DMS 273 (cell line): Measurements from ENCODE around the gene MYG1.
A peak's percentile ranks its signal among the peaks of the same experiment; 100 is the strongest.

Experiments
- DNase-seq: peaks from one replicate; lab custom pipeline; 2025; ENCODE audit not compliant: unreplicated experiment; lab: John Stamatoyannopoulos, UW

MYG1 gene, protein sequence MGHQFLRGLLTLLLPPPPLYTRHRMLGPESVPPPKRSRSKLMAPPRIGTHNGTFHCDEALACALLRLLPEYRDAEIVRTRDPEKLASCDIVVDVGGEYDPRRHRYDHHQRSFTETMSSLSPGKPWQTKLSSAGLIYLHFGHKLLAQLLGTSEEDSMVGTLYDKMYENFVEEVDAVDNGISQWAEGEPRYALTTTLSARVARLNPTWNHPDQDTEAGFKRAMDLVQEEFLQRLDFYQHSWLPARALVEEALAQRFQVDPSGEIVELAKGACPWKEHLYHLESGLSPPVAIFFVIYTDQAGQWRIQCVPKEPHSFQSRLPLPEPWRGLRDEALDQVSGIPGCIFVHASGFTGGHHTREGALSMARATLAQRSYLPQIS

DNA sequence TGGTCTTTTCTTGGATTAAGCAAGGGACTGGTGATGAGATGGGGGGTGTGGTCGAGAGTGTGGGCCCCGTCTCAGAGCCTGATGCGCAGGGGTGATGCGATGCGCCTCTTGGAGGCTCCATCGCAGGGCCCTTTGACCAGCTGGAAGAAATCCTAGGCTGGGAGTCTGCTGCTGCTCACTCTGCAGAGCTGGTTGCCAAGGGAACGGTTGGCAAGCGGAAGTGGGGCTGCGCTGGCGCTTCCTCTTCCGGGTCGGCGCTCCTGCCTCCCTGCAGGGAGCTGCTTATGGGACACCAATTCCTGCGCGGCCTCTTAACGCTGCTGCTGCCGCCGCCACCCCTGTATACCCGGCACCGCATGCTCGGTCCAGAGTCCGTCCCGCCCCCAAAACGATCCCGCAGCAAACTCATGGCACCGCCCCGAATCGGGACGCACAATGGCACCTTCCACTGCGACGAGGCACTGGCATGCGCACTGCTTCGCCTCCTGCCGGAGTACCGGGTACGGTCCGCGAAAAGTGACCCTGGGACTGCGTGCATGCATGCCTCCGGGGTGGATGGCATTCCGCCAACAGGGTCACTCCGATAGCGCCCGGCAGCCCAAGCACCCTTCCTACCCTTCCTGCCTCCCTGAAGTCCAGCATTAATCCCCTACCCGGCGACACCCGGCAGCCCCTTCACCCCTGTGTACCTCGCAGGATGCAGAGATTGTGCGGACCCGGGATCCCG, at the start of gene MYG1:
Gene MYG1 (plus strand): TSS at position 242 of the 727 bp plus-strand sequence. CDS start 43 bp downstream, at position 285.
- DNase-seq = peak; percentile 94

DNA sequence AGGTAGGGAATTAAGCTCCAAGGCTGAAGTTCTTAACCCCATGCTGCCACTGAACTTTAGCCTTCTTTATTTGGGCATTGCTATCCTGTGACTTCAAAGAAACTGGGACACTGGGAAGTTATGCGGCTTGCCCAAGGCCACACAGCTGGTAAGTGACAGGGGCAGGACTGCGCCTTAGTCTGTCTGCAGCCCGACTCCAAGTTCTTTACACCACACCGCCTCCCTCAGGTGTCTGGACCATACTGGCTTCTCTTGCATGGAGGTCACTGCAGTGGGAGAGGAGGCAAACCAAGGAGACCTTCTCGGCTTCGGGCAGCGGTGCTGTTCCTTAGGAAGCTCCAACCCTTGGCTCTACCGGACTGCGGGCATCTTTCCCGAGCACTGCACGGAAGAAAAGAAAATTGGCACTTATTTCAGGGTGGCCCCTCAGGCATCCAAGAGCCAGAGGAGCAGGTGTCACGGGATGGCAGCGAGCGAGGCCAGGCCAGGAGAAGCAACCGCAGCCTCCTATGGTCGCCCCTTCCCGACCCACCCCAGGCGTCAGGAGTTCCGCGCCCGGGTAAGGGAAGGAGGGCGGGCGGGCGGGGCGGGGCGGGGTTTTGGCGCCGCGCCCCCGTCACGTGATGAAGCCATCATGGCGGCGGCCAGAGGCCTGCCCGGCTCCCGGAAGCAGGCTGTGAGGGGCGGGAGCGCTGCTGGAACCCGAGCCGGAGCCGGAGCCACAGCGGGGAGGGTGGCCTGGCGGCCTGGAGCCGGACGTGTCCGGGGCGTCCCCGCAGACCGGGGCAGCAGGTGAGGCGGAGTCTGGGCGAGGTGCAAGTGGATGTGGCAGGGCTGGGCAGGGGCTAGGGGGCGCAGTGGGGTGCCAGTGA, 47.8 kb upstream of the MYG1 start:
- DNase-seq = peak; percentile 88

DNA sequence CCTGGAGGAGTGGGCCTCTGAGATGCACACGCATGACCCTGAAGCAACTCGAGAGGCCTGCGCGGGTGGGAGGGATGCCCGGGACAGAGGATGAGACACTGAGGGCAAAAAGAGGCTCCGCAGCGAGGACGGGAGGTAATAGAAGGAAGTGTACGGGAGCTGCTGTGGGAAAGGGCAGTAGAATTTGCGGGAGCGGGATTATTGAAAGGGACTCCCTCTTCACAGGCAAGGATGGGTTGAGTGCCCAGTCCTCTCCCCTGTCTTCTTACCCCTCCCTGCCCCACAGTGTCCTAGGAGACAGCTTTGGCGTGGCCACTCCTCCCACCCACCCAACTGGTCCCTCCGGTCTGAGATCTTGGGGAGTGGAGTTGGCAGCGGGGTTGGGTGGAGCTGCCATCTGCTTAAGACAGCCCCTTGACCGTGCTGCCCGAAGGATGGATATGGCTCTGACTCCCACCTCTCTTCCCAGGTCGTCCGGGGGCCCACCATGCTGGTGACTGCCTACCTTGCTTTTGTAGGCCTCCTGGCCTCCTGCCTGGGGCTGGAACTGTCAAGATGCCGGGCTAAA, 47.1 kb upstream of the MYG1 start:
- peak; percentile 65 for DNase-seq

DNA sequence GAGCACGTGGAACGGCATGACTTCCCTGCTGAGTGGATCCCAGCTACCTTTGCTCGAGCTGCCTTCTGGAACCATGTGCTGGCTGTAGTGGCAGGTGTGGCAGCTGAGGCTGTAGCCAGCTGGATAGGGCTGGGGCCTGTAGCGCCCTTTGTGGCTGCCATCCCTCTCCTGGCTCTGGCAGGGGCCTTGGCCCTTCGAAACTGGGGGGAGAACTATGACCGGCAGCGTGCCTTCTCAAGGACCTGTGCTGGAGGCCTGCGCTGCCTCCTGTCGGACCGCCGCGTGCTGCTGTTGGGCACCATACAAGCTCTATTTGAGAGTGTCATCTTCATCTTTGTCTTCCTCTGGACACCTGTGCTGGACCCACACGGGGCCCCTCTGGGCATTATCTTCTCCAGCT, 46.2 kb upstream of the MYG1 start:
- DNase-seq = no peak

DNA sequence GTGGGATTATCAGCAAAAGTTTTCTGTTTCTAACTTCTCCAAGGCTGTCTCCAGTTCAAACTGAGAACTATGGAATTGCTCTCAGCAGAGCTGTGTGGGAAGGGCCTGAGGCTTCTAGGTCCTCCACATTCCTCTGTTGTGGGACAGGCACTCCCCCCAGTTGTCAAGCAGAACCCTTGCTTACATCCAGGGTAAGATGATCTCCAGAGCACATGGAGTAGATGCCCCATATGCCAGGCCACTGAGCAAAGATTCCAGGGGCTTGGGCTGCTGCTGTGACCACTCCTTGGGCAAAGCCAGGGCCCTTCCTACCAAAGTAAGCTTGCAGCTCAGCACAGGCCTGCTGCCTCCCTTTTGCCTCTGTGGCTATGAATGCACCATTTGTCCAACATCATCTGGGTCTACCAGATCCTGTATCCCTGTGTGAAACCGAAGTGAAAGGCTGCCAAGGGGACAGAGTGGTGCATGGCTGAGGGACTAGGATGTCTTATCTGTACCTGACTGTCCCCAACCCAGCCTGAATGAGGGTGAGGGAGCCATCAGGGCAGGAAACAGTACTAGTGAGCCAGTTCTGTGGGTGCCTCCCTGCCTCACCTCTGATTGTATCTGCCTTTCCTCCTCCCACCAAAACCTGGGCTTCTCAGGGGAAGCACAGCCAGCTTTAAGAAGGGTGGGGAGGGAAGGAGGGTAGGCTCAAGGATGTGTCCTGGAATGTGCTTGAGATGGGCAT, 44.5 kb upstream of the MYG1 start:
- DNase-seq = no peak

DNA sequence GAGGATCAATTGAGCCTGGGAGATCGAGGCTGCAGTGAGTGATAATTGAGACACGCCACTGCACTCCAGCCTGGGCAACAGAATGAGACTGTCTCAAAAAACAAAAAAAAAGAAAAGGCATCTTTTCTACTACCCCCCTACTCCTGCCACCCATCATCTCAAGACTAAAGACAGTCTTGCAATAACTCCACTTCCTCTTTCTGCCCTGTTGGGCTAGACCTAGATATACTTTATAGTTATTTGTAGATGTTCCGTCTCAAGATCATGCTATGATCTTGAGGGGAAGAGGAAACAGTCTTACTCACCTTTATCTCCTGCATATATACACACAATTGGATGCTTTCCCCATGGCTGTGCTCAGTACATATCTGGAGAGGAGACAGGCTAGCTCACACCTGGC, 43.5 kb upstream of the MYG1 start:
- DNase-seq = no peak

DNA sequence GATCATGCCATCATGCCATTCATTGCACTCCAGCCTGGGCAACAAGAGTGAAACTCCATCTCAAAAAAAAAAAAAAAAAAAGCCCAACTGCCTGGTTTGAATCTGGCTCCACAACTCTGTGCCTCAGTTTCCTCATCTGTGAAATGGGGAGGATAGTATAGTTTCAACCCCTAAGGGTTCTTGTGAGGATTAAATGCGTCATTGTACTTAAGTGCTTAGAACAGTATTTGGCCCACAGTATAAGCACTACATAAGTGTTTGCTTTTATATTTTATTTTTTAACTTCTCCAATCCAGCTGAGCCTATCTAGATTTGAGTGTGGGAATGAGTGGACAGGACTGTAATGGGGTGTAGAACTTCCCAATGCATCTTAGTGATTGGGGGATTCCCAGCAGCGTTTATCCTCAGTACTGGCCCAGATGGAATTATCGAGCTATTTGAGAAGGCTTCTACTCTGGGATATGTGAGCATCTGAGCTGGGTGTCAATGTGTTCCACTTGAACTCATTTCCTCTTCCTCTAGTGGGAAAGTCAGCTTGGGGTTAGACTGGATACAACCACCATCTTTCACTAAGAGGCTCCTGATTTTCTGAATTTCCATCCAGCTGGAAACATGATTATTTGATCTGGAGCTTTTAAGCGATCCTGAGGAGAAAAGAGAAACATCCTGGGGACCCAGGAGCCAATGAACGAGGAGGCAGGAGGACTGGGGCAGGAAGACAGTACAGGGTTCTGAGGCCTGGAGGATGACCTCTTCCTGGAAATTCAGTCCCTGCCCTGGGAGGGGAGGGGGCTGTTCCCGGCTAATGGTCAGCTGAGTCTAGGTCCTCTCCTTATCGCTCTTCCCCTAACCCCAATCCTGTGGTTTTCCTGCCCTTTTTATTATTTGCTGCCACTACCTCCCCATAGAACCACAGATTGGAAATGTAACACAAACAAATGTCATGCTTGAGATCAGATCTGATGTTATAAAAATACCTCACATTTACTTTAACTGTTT, 40.7 kb upstream of the MYG1 start:
- no peak for DNase-seq

DNA sequence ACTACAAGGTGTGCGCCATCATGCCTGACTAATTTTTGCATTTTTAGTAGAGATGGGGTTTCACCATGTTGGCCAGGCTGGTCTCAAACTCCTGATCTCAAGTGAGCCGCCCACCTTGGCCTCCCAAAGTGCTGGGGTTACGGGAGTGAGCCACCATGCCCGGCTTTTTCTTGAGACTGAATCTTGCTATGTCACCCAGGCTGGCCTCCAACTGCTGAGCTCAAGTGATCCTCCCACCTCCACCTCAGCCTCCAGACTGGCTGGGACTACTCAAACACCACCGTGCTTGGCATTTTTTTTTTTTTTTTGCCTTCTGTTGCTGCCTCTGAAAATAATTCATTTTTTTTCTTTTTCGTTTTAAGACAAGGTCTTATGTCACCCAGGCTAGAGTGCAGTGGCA, 39.6 kb upstream of the MYG1 start:
- no peak for DNase-seq

DNA sequence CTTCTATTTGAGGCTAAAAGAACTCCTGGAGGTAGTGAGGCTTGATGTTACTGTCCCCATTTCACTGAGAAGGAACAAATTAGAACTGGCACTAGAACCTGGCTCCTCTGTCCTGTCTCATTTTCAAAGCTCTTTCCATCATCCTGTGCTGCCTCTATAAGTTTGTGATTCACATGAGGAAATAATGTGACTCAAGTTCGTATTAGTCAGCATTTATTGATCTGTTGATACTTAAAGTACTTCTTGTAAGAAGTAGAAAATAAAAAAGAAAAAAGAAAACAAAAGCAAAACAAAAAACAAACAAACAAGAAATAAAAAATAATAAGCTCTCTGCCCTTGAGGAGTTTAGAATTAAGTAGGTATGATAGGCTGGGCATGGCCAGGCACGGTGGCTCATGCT, 33.7 kb upstream of the MYG1 start:
- DNase-seq = no peak

DNA sequence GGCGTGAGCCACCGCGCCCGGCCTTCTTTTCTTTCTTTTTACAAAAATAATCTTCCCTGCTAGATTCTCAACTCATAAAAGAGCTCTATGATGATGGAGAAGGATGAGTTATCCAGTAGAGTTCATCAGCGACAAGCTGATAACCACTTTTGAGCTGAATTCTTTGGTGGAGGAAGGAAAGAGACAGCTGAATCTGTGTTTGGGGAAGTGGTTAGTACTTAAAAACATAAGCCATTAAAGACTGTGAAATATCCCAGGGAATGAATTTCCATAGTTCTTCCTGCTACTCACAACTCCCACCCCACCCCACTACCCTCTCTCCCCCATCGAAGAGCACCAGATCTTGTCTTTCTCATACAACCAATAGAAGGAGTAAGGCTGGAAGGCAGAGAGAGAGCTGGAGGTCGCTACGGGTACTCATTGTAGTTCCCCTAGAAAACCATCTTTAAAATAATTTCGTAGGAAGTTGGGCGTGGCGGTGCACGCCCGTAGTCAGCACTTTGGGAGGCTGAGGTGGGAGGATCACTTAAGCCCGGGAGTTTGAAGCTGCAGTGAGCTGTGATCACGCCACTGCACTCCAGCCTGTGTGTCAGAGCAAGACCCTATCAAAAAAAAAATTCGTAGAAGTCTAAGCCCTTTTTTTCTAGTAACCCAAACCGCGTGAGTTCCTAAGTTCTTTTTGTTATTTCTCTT, 32.0 kb upstream of the MYG1 start:
- DNase-seq = no peak

DNA sequence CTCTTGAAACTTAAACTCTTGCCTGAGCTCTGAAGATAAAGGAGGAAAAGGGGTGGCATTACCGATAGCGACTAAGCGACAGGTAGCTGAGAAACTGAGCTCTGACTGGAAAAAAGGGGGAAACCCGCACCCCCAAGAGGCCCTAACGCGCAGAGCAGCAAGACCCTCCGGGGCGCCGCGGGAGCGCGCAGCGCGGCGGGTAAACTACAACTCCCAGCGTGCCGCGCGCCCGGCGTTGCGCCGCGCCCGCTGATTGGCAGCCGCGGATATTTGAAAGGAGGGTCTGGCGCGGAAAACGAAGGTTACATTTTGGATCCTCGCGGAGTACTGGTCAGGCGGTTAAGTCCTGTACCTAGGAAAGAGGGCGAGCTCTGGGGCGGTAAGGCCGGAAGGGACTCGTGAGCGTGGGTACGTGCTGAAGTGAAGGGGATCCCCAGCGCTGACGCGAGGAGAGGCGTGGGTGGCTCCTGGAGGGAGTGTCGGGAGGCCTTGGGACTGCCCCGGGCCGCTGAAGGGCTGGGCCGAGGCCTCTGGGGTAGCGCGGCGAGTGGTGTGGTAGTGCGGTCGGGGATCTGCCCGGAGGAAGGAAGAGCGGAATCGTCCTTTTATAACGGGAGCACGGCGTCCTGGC, 31.4 kb upstream of the MYG1 start, which contains the start of gene ESPL1:
Gene ESPL1 (plus strand): TSS at position 301 of the 631 bp plus-strand sequence. CDS start 468 bp downstream, outside the sequence.
- DNase-seq = peak; percentile 90

DNA sequence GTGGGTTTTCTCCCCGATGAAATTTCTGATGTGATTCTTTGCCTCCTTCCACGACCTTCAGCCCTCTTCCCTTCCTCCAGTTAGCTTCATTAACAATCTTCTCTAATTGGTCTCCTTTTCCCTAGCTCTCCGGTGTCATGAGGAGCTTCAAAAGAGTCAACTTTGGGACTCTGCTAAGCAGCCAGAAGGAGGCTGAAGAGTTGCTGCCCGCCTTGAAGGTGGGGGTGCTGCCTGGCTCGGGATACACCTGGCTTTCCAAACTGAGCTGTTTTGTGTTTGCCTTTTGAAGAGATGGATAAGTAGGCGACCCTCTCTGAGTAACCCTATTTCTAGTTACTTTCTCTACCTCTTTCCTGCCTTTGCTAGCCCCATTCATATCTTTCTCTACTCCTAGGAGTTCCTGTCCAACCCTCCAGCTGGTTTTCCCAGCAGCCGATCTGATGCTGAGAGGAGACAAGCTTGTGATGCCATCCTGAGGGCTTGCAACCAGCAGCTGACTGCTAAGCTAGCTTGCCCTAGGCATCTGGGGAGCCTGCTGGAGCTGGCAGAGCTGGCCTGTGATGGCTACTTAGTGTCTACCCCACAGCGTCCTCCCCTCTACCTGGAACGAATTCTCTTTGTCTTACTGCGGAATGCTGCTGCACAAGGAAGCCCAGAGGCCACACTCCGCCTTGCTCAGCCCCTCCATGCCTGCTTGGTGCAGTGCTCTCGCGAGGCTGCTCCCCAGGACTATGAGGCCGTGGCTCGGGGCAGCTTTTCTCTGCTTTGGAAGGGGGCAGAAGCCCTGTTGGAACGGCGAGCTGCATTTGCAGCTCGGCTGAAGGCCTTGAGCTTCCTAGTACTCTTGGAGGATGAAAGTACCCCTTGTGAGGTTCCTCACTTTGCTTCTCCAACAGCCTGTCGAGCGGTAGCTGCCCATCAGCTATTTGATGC, 30.6 kb upstream of the MYG1 start:
- peak; percentile 53 for DNase-seq

DNA sequence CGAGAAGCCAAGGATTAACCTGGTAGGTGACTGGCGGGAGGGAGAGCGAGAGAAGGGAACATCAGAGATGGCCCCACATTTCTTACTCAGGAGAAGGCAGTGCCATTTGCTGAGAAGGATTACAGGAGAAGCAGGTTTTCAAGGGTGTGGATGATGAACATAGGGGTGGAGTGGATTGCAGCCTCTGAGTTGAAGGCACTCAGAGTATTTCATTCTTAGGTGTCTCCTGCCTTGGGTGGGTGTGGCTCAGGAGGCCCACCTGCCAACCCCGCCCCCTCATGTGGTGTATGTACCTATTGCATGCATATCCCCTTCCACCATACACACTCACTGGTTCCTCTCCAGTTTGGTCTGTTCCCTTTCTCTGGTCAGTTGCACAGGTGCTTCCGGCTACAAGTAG, 25.1 kb upstream of the MYG1 start:
- no peak for DNase-seq

DNA sequence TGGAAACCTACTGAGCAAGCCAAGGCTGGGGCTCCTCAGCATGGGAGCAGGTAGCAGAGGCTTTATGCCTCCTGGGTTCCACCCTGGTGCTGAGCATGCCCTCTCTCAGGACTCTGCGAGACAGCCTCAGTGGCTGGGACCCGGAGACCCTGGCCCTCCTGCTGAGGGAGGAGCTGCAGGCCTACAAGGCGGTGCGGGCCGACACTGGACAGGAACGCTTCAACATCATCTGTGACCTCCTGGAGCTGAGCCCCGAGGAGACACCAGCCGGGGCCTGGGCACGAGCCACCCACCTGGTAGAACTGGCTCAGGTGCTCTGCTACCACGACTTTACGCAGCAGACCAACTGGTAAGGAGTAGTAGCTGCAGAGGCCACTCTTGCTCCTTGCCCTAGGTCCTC, 23.0 kb upstream of the MYG1 start:
- no peak for DNase-seq

DNA sequence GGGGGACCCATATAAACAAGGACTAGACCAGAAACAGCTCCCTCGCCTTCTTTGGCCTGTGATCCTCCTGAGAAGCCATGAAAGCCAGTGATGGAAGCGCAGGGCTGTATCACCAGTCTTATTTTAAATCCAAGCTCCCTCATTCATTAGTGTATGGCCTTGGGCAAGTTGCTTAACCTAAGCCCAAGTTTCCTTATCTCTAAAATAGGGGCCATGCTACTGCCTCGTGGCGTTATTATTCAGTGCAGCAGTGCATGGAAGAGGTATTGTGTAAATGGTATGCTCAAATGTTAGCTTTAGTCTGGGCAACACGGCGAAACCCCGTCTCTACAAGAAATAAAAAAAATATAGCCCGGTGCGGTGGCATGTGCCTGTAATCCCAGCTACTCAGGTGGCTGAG, 21.5 kb upstream of the MYG1 start:
- no peak for DNase-seq

DNA sequence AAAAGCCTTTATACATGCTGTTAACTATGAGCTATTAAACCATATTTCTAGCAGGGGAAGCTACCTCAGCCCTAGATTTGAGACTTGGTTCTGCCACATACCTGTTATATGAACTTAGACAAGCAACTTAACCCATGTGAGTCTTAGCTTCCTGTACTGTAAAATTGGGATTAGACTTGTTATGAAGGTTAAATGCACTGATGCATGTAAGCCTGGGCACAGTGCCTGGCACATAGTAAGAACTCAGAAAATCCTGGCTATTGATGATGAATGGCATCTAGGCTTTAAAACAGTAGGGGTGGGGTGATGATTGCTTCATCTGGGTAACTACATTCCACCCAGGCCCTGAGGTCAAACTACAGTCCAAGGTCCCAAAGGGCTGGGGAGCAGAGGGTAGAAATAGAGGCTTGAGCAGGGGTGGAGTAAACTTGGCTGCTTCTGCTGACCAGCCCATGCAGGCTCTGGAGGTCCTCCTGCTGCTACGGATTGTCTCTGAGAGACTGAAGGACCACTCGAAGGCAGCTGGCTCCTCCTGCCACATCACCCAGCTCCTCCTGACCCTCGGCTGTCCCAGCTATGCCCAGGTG, 20.1 kb upstream of the MYG1 start:
- no peak for DNase-seq
